CD4-positive, alpha-beta T cell treated with Interleukin-17A for 1 hour (primary cell): ENCODE results near the gene DNAJB11.
"Not testable (repeated sequence)": the region's sequence is repeated elsewhere in the genome, so short reads cannot be mapped to it uniquely, and the experiment has no call there.

Source experiments
- DNase-seq: peaks from one replicate; pipeline ENCODE4 v3.0.0-alpha.2; 2020

Gene DNAJB11

GRCh38 chr3:186570096-186570940 lies at the start of gene DNAJB11:
Gene DNAJB11 (plus strand): TSS chr3:186570720. CDS start chr3:186570898, 178 bp downstream.
- DNase-seq: peak; percentile 99

- no peak for DNase-seq
Measured at GRCh38 chr3:186520957-186521842, 49.3 kb upstream of the DNAJB11 start.

GRCh38 chr3:186523022-186523421 lies 47.5 kb upstream of the DNAJB11 start:
- no peak for DNase-seq

- DNase-seq: no peak
Measured at GRCh38 chr3:186523434-186523833, 47.1 kb upstream of the DNAJB11 start.

- DNase-seq: no peak
Measured at GRCh38 chr3:186524616-186525015, 45.9 kb upstream of the DNAJB11 start.

GRCh38 chr3:186525369-186526255 lies 44.9 kb upstream of the DNAJB11 start:
- DNase-seq: no peak

- no peak for DNase-seq
Measured at GRCh38 chr3:186526256-186526606, 44.3 kb upstream of the DNAJB11 start.

- no peak for DNase-seq
Measured at GRCh38 chr3:186529201-186529999, 41.1 kb upstream of the DNAJB11 start.

GRCh38 chr3:186530415-186530814 lies 40.1 kb upstream of the DNAJB11 start:
- DNase-seq: no peak

GRCh38 chr3:186531694-186532093 lies 38.8 kb upstream of the DNAJB11 start:
- not testable (repeated sequence) for DNase-seq

- no peak for DNase-seq
Measured at GRCh38 chr3:186532598-186533072, 37.9 kb upstream of the DNAJB11 start.

GRCh38 chr3:186534113-186534669 lies 36.3 kb upstream of the DNAJB11 start:
- DNase-seq: peak; percentile 69

- DNase-seq: no peak
Measured at GRCh38 chr3:186536883-186537844, 33.4 kb upstream of the DNAJB11 start.

- no peak for DNase-seq
Measured at GRCh38 chr3:186538779-186539178, 31.7 kb upstream of the DNAJB11 start.

- DNase-seq: peak; percentile 90
Measured at GRCh38 chr3:186540221-186540834, 30.2 kb upstream of the DNAJB11 start.

GRCh38 chr3:186540835-186541226 lies 29.7 kb upstream of the DNAJB11 start:
- DNase-seq: no peak

GRCh38 chr3:186544281-186544680 lies 26.2 kb upstream of the DNAJB11 start, which contains the start of gene CRYGS:
Gene CRYGS (minus strand): TSS chr3:186544380. CDS start chr3:186544326, 54 bp downstream.
- no peak for DNase-seq

GRCh38 chr3:186549497-186549896 lies 21.0 kb upstream of the DNAJB11 start:
- no peak for DNase-seq

- DNase-seq: no peak
Measured at GRCh38 chr3:186551387-186551786, 19.1 kb upstream of the DNAJB11 start.
